Mucosa of gallbladder (tissue), 1 donor: ENCODE results near the gene CLIC5. TPM values are rescaled to one million over a fixed set of nuclear protein-coding genes. Genes with fewer than 3 reads are reported as not detected.

Experiments
- DNase-seq: peaks from one replicate; pipeline ENCODE4 v3.0.0-alpha.2; 2020; ENCODE audit warnings: low spot score
- total RNA-seq: library from RNA; stranded (reverse); gene quantifications from one replicate; pipeline ENCODE4 v1.2.1, GENCODE V29; 2021
- donor health status: DM: no; HTN: no; CAD: no.

CLIC5 gene
- total RNA-seq, 1 donor from 2014 or later = 27.6 TPM

DNA sequence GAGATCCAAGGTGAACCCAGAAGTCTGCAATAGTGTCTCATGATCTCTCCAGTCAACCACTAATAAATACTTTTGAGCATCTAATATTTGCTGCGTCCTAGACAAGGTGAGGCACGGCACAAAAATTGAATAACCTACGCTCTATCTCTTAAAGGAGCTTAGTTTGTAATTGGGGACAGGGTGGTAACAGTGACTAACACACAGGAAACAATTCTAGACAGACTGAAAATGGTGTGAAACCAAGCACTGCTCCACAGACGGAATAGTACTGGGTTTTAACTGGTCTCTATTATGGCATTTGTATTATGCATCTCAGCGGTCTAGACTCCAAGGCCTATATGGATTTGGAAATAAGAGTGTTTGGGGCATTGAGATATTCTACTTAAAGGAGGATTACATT, 120.1 kb downstream of the CLIC5 start:
- DNase-seq = no peak

DNA sequence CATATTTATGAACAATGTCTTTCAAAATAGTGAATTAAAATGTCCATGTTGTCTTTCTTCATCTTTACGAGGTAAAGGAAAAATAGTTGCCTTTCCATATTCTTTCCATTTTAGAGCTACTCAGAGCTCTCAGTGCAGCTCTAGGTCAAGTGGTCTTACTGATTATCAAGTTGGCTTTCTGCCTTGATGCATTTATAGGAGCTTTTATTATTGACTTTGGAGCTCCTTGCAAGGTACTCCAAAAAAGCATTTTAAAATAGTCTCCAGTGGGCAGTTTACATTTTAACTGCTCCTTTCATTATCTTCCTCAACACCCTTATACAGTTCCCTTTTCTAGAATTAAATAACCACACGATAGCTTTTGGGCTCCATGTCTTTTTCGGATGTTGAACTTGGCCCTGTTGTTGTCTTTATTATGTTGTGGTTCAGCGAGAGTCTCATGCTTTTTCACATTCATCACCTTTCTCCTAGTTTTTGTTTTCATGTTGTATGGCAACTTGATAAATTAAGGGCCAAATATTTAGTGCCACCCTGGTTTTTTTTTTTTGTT, 122.9 kb downstream of the CLIC5 start:
- no peak for DNase-seq

DNA sequence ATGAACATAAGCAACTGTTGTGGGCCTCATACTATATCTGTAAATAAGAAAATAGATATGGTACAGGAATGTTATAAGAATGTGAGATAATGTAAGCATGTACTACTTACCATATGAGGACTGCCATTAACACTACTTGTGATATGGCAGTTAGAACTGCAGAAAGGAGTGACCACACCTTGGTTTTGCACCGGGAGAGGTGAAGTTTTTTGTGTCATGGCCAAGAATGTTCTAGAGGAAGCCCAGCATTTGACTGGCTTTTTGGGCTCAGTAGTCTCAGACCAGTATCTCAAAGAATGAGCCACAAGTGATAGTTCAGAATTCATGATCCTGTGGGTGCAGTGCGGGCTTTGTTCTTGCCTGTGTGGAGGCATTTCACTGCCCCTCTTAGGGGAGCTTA, 123.5 kb downstream of the CLIC5 start:
- DNase-seq = no peak

DNA sequence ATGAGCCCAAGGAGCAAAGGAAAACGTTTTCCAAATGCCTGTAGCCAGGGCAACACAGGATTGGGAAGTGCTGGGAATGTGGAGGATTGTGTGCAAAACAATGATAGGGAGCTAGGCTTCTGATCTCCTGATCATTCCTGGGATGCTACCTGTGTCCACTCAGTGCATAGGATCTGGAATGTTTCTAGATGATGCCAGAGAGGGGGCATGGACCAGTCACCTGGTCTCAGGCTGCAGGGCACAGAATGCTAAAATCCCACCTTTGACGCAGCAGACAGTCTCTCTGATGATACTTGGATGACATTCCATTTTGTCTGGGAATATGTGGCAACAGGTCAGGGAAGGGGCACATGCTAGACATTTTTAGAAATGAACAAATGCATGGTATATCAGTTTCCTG, 128.9 kb downstream of the CLIC5 start:
- DNase-seq = no peak

DNA sequence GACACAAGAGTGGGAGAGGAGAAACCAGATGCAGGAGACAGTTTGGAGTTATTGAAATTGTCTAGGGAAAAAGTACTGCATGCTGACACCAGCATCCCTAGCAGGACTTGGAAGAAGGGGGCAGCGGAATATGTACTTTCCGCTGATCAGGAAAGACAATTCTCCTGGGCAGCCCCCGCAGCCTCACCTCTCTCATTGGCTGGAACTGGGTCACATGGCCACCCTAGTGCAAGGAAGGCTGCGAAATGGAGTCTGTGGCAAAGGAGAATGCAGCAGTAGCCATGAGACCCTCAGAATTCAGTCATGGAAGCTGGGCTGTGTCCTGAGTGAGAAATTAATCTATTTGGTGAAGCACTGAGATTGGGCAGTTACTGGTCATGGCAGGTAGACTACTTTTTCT, 131.3 kb downstream of the CLIC5 start:
- DNase-seq = no peak

DNA sequence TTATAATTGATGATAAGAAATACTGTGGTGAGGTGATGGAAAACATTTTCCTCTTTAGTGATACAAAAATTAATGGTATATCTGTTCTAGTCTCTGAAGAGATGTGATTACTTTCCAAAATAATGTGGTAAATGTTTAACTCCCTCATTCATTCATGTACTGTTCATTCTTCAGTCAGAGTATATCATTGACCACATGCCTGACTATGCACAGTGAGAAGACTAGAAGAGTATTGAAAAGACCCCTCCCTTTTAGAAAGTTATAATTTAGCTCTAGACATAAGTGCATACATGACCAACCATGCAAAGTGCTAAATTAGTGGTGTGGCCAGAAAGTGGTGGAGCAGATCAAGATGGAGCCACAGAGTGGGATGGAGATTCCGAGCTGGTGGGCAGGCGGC, 133.0 kb downstream of the CLIC5 start:
- DNase-seq = no peak

DNA sequence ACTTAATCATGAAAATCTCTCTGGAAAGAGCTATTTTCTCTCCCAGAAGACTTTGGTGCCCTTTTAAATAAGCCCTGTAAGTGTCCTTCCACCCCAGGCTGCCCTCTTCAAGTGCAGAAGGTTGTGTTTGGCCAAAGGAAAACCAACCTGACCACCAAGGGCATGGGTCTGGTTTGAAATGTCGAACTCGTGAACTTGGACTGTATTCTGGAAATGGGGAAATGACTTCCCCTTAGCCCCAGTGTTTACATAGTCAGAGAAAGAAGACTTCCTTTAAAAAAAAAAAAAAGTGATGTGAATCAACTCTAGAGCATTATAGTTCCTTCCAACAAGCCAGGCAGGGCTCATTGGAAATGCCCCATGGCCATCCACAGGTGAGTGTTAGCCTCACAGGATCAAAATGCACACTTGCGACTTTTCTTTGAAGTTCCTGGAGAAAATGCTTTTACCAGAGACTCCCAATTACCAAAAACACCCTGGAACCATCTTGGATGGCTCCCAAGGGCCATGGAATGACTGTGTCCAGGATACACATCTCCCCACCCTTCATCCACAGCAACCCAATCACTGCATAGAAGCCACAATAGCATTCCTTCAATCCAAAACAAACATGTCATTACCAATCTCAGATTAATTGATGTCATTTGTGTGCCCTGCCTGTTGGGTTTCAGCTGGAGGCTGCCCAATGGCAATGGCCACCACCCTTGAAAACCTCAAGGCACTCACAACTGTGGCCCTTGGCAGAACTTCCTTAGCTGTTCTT, 133.8 kb downstream of the CLIC5 start:
- no peak for DNase-seq

DNA sequence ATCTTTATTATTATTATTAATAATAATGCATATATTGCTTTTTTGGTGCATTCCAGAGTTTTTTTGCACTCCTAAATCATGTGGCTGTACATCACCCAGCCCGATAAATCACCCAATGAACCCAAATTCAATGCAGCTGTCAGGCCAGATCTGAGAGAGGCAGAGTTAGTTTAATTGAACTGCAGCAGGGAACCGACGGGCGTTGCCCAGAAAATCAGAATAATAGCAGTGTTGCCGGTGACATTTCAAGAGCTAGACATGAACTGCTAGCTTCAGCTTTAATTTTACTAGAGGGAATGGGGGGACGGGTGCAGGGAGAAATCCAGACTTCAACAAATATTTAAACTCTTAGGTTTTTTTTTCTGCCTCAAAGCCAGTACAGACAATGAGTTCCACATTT, 135.0 kb downstream of the CLIC5 start:
- DNase-seq = no peak

DNA sequence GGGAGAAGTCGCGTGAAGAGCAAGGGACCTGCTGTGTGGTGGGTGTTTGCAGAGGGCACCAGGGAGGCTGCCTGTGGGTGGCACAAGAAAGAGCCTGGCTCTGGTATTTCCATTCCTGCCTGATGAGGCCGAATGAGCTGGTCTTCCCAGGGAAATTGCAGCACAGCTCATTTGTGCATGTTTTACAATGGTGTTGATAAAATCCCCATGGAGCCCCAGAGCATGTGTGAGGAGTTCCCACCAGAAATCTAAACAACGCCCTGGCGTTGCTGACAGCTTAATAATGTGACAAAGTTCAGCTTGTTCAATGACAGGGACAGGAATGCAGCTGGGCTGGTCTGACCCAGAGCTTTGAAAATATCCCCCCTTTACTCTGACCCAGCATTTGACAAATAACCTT, 135.5 kb downstream of the CLIC5 start:
- DNase-seq = no peak

DNA sequence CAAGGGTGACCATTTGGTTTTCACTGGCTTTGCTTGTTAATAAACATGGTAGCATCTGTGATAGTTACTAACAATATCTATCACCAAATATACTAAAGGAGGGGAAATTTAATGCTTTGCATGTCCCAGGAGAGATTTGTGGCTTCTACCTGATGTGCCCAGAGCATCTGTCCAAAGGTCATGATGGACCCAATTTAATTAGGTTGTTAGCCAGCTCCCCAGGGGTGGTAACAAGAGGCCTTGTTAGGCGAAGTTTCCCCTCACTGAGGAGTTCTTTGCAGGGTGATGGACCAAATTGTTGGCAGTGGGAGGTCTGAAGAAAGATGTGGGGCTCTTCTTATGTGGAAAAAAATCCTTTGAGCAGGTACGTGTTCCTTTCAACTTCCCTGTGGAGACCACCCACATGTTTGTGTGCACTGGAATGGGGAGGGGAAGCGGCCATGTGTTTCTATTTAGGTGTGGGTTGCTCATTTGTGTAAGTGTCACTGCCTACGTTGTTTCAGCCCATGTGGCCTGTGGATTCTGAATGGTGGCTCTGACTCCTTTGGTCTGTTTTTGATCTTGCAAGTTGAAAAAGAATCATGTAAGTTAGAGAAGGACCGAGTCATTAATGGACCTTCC, 137.6 kb downstream of the CLIC5 start:
- DNase-seq = no peak

DNA sequence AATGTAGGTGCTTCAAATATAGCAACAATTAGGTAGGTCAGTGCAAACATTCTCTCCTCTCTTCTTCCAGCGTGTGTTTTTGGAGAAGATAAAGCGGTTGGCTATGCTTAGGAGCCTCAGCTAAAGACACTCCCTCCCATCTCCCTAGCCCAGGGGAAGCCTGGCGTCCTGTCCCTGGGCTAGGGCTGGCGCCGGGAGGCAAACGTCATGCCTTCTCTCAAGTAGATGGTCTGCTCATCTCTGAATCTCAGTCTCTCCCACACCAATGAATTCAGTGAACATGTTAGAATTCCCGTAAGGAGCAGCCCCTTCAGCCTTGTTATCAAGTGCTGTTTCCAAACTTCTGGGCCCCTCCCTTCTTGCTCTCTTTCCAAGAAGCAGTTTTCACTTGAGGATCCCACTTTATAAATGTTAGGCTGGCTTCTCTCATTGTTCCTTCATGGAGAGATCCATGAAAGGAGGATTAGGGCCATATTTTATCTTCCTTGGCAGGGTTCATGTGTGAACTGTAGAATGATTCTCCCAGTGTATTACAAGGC, 142.8 kb downstream of the CLIC5 start:
- DNase-seq = no peak

DNA sequence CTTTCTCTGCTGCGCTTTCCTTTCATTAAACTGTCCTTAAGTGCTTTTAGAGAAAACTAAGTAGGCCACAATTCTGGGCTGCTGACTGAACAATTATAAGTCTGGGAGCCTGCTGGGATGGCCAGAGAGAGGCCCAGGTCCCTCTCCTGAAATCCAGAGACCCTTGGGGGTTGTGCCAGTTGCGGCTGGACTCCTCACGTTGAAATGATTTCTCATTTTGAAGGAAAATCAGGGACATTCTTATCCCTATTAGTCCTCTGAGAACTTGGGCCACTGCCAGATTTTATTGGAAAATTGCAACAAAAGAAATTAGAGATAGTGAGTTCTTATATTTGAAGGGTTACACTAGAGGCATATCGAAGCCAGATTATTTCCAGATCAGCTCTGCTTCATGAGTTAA, 145.1 kb downstream of the CLIC5 start:
- DNase-seq = no peak

DNA sequence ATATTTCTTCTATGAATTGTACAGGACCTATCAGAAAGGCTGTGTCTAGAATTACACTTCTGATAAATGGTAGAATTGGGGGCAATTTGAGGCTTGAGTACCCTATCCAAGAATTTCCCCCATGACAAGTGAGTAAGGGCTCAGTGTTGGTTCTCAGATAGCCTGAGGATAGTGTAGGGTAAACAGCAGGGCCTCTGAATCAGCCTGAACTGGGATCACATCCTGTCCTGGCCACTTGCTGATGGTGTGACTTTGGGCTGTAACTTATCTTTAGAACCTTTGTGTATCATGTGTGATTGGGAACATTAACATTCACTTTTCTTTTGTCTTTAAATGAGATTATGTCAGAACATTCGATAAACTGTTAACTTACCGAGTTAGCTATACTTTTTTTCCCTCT, 151.0 kb downstream of the CLIC5 start:
- DNase-seq = no peak

DNA sequence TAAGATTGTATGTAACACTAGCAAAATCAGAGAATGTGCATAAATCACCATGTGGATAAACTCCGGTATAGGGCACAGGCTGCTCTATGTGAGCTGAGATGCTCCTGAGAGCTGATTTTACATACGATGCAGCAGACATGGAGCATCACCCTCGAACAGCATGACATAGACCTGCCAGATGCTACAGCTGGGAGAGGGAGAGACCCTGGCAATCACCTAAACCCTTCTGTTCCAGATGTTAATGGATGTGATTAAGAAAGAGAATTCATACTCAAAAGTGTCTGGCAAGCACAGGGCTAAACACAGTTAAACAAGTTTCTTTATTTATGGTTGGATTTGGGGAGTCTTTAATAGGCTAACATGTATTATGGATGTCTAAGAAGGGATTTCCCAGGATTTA, 157.0 kb downstream of the CLIC5 start:
- no peak for DNase-seq

DNA sequence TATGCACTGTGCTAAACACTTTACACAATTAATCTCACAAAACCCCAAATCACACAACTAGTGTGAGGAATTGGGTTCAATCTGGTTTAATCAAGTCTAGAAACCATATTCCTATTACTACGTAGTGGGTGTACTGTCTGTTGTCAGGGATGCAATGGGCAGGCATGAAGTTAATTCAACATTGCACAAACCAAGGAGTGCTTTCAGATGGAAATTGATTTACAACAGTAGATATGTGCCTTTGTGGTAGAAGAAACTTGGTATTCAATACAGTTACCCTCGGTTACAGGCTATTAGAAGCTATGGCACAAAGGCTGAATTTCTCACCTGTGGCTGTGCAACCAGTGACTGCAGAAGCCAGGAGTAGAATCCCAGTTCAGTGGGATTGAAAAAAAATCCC, 157.8 kb downstream of the CLIC5 start:
- no peak for DNase-seq

DNA sequence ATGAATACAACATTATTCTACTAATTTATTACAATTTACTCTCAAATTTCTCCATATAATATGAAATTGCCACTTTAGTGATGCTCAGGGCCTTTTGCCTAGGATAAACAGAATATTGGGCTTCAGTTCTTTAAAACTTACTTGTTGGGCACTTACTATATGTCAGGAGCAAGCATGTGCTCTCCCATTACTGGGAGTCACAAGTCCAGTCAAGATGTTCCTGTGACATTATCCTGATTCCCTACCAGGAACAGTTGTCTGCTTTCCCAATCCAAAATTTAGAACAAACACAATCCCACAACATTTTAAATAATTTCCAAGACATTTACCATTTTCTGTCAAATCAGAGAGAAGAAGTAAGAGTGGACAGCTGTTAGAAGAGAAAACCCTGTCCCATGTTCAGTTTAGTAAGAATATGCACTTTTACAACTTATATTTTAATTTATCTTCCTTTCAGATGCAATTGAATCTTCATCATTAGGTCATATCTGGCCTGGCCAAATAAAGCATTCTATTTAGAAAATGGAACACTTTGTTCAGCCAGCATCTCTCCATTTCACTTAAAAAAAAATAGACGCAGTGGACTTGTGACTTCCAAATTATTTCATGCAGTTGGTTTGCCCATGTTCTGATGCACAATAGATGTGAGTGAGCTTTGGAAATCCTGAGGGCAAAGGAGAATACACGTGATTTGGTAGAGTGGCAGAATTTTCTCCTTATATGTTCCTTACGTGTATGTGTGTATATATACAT, 159.8 kb downstream of the CLIC5 start:
- DNase-seq = no peak

DNA sequence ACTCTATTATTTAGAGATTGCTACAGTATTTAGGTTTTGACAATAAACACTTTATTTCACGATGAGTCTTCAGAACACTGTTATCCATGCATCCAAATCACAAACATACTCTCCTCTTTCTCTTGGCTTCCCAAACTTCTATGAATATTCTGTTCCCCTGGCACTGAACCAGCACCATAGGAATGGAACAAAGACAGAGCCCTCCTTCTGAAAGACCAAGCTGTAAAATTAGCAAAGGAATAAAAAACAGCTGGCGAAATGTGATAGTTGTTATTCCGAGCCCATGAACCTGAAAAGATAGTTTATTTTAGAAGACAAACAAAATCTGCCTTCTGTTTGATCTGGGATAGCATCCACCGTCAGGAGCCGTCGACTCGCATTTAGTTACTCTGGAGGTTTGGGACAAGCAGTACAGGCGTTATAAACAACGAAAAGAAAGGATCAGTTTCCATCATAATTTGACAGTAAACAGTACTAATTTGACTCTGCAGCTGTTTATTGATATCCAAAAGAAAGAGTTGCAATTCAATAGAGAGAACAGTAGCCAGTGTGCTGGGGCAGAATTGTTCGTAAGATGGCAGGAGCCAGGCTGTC, 161.4 kb downstream of the CLIC5 start:
- DNase-seq = no peak

DNA sequence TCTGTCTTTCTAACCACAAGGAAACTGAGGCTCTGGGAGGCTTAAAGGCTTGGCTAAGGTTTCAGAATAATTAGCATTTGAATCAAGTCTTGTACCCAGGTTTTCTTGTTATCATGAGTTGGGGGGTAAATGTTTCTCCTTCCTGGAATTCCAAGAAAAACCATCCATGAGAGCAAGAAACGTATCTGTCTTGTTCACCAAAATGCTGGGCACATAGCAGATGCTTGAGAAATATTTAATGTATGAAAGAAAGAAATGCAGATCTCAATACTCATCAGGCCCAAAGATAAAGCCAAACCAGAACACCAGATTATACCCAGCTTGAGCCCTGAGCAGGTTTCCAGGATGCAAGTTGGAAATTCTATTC, 164.6 kb downstream of the CLIC5 start:
- DNase-seq = no peak

DNA sequence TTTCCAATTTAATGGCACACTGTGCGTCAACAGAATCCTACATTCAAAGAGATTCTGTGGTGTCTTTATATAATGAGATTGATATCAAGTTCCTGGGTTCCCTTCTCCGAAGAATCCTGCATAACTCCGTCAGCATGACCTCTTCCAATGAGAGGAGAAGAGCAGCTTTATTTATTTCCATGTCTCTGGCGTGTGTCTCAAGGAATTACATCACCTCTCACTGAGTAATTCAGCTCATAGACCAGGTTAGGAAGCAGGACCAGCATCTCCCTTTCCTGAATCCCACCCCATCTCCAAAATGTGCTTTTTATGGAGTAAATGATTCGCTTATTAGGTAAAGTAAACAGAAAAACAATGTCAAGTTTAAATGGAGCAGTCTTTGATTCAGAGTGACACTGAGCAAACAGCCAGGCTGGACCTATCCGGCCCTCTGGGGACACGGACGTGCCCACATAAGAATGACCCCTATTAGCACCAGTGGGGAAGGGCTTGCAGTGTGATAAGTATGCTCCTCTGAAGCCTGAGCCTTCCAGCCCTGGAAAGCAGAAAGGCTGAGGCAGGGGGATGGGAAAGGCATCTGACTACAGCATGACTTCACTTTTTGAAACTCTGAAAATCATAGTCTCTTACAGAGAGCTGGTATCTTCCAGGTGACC, 165.2 kb downstream of the CLIC5 start:
- DNase-seq = no peak

DNA sequence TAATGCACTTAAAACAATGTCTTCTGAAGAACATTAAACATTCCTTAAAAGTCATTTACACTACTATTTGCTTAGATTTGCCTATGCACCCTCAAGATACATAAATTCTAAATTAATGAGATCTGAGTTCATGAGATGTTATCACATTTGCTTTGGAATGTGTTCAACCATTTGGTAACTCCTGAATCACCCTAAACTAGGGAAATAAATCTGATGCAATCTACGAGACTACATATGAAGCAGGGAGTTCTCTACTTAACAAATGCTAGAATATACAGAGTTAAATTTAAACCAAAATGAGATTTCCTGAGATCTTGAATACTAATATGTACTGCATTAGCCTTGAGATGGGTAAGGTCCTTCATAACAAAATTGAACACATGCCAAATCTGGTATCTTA, 170.1 kb downstream of the CLIC5 start:
- DNase-seq = no peak

DNA sequence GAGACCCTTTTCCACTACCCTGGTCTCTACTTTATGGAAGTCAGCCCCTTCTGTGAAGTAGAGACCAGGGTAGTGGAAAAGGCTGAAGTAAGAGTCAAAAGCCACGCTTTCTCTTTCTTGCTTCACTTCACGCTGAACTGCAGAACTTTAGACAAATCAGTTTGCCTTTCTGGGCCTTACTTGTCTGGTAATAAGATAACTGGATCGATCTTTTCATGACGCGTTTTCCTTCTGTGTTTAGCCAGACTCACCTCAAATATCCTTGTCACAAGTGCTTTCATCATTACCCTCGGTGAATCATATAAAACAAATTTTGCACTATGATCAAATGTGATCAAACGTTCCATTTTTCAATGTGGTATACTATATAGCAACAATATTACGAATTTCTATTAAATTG, 170.7 kb downstream of the CLIC5 start:
- DNase-seq = no peak
